ENCODE results near the gene CDKAL1.
A peak's percentile ranks its signal among the peaks of the same experiment; 100 is the strongest.

Gene CDKAL1

GRCh38 chr6:21151530-21151929 lies 617.3 kb downstream of the CDKAL1 start:
- Histone ChIP-seq H3K9me3 (ENCODE audit: control extremely low read depth in 1 of 5, control insufficient read depth in 4 of 5, insufficient read depth in 2 of 5, low read depth in 1 of 5, low read length in 4 of 5) (no peaks in the 10 kb centered on the region), H3K36me3 (ENCODE audit: control insufficient read depth in 4 of 4, insufficient read depth in 4 of 4, low read length in 3 of 4) (no peaks in the 10 kb centered on the region), H3K27me3 (replicated peaks in 2 of 5; ENCODE audit: control insufficient read depth in 4 of 5, insufficient read depth in 5 of 5, low read length in 4 of 5) (no peaks in the 10 kb centered on the region), H3K4me3 (ENCODE audit: control insufficient read depth in 1 of 7, extremely low read depth in 1 of 7, insufficient read depth in 4 of 7, low read depth in 2 of 7, low read length in 6 of 7) (no peak overlapping the region), H3K4me1 (ENCODE audit: control extremely low read depth in 1 of 4, control insufficient read depth in 4 of 4, insufficient read depth in 4 of 4, low read length in 3 of 4) (no peaks in the 10 kb centered on the region), H3K27ac (ENCODE audit: insufficient read depth in 1 of 2, low read depth in 1 of 2, low read length in 2 of 2, poor library complexity in 1 of 2, severe bottlenecking in 2 of 2) (no peak overlapping the region)
- ChIA-PET POLR2A (no interaction called here), CTCF (no interaction called here)
- no CpG with 5 or more reads among the region's 5 CpGs for WGBS (ENCODE audit: insufficient coverage)
- no peak for DNase-seq

GRCh38 chr6:21157186-21157929 lies 623.1 kb downstream of the CDKAL1 start:
- H3K36me3 ChIP-seq (ENCODE audit: control insufficient read depth in 4 of 4, insufficient read depth in 4 of 4, low read length in 3 of 4) = no peaks in the 10 kb centered on the region
- H3K4me3 ChIP-seq (ENCODE audit: control insufficient read depth in 1 of 7, extremely low read depth in 1 of 7, insufficient read depth in 4 of 7, low read depth in 2 of 7, low read length in 6 of 7) = no peak overlapping the region
- WGBS (ENCODE audit: insufficient coverage) = 94% methylated on average over 2 of the region's 4 CpGs
- H3K27me3 ChIP-seq (replicated peaks in 2 of 5; ENCODE audit: control insufficient read depth in 4 of 5, insufficient read depth in 5 of 5, low read length in 4 of 5) = no peaks in the 10 kb centered on the region
- H3K9me3 ChIP-seq (ENCODE audit: control extremely low read depth in 1 of 5, control insufficient read depth in 4 of 5, insufficient read depth in 2 of 5, low read depth in 1 of 5, low read length in 4 of 5) = no peaks in the 10 kb centered on the region
- POLR2A ChIA-PET = no interaction called here
- CTCF ChIA-PET = interaction anchor here (2.5 kb wide), 1 partner anchor 11 kb away, joined by 7 read pairs; no protein-coding TSS in a partner anchor
- no peak overlapping the region for H3K27ac ChIP-seq (ENCODE audit: insufficient read depth in 1 of 2, low read depth in 1 of 2, low read length in 2 of 2, poor library complexity in 1 of 2, severe bottlenecking in 2 of 2)
- peaks cover 0 to 7% (median 0%) of the 10 kb centered on the region in 4 experiments for H3K4me1 ChIP-seq (ENCODE audit: control extremely low read depth in 1 of 4, control insufficient read depth in 4 of 4, insufficient read depth in 4 of 4, low read length in 3 of 4)
- no peak for DNase-seq

GRCh38 chr6:21158149-21158548 lies 623.9 kb downstream of the CDKAL1 start:
- no peaks in the 10 kb centered on the region for H3K36me3 ChIP-seq (ENCODE audit: control insufficient read depth in 4 of 4, insufficient read depth in 4 of 4, low read length in 3 of 4)
- H3K9me3 ChIP-seq (ENCODE audit: control extremely low read depth in 1 of 5, control insufficient read depth in 4 of 5, insufficient read depth in 2 of 5, low read depth in 1 of 5, low read length in 4 of 5) = no peaks in the 10 kb centered on the region
- no peaks in the 10 kb centered on the region for H3K27me3 ChIP-seq (replicated peaks in 2 of 5; ENCODE audit: control insufficient read depth in 4 of 5, insufficient read depth in 5 of 5, low read length in 4 of 5)
- no peak overlapping the region for H3K4me3 ChIP-seq (ENCODE audit: control insufficient read depth in 1 of 7, extremely low read depth in 1 of 7, insufficient read depth in 4 of 7, low read depth in 2 of 7, low read length in 6 of 7)
- no peak overlapping the region for H3K27ac ChIP-seq (ENCODE audit: insufficient read depth in 1 of 2, low read depth in 1 of 2, low read length in 2 of 2, poor library complexity in 1 of 2, severe bottlenecking in 2 of 2)
- no peak for DNase-seq
- CTCF ChIA-PET = interaction anchor here (2.5 kb wide), 1 partner anchor 10 kb away, joined by 7 read pairs; no protein-coding TSS in a partner anchor
- peaks cover 0 to 7% (median 0%) of the 10 kb centered on the region in 4 experiments for H3K4me1 ChIP-seq (ENCODE audit: control extremely low read depth in 1 of 4, control insufficient read depth in 4 of 4, insufficient read depth in 4 of 4, low read length in 3 of 4)
- POLR2A ChIA-PET = no interaction called here
- WGBS (ENCODE audit: insufficient coverage) = no CpG with 5 or more reads among the region's 1 CpG

GRCh38 chr6:21158873-21159272 lies 624.6 kb downstream of the CDKAL1 start:
- no peak for DNase-seq
- no peaks in the 10 kb centered on the region for H3K9me3 ChIP-seq (ENCODE audit: control extremely low read depth in 1 of 5, control insufficient read depth in 4 of 5, insufficient read depth in 2 of 5, low read depth in 1 of 5, low read length in 4 of 5)
- no peaks in the 10 kb centered on the region for H3K36me3 ChIP-seq (ENCODE audit: control insufficient read depth in 4 of 4, insufficient read depth in 4 of 4, low read length in 3 of 4)
- ChIA-PET POLR2A (no interaction called here), CTCF (interaction anchor here (2.5 kb wide), 1 partner anchor 9 kb away, joined by 7 read pairs; no protein-coding TSS in a partner anchor)
- no CpG with 5 or more reads among the region's 1 CpG for WGBS (ENCODE audit: insufficient coverage)
- H3K4me3 ChIP-seq (ENCODE audit: control insufficient read depth in 1 of 7, extremely low read depth in 1 of 7, insufficient read depth in 4 of 7, low read depth in 2 of 7, low read length in 6 of 7) = no peak overlapping the region
- no peak overlapping the region for H3K27ac ChIP-seq (ENCODE audit: insufficient read depth in 1 of 2, low read depth in 1 of 2, low read length in 2 of 2, poor library complexity in 1 of 2, severe bottlenecking in 2 of 2)
- H3K4me1 ChIP-seq (ENCODE audit: control extremely low read depth in 1 of 4, control insufficient read depth in 4 of 4, insufficient read depth in 4 of 4, low read length in 3 of 4) = peaks cover 0 to 7% (median 0%) of the 10 kb centered on the region in 4 experiments
- no peaks in the 10 kb centered on the region for H3K27me3 ChIP-seq (replicated peaks in 2 of 5; ENCODE audit: control insufficient read depth in 4 of 5, insufficient read depth in 5 of 5, low read length in 4 of 5)

- no peak for DNase-seq
- H3K4me3 ChIP-seq (ENCODE audit: control insufficient read depth in 1 of 7, extremely low read depth in 1 of 7, insufficient read depth in 4 of 7, low read depth in 2 of 7, low read length in 6 of 7) = no peak overlapping the region
- H3K4me1 ChIP-seq (ENCODE audit: control extremely low read depth in 1 of 4, control insufficient read depth in 4 of 4, insufficient read depth in 4 of 4, low read length in 3 of 4) = peaks cover 0 to 7% (median 0%) of the 10 kb centered on the region in 4 experiments
- H3K36me3 ChIP-seq (ENCODE audit: control insufficient read depth in 4 of 4, insufficient read depth in 4 of 4, low read length in 3 of 4) = no peaks in the 10 kb centered on the region
- ChIA-PET CTCF (interaction anchor here (2.5 kb wide), 1 partner anchor 9 kb away, joined by 7 read pairs; no protein-coding TSS in a partner anchor), POLR2A (no interaction called here)
- H3K9me3 ChIP-seq (ENCODE audit: control extremely low read depth in 1 of 5, control insufficient read depth in 4 of 5, insufficient read depth in 2 of 5, low read depth in 1 of 5, low read length in 4 of 5) = no peaks in the 10 kb centered on the region
- H3K27me3 ChIP-seq (replicated peaks in 2 of 5; ENCODE audit: control insufficient read depth in 4 of 5, insufficient read depth in 5 of 5, low read length in 4 of 5) = no peaks in the 10 kb centered on the region
- WGBS (ENCODE audit: insufficient coverage) = no CpG with 5 or more reads among the region's 3 CpGs
- H3K27ac ChIP-seq (ENCODE audit: insufficient read depth in 1 of 2, low read depth in 1 of 2, low read length in 2 of 2, poor library complexity in 1 of 2, severe bottlenecking in 2 of 2) = no peak overlapping the region
These were observed 625.2 kb downstream of the CDKAL1 start for GRCh38 chr6:21159465-21159864.

- Histone ChIP-seq H3K36me3 (ENCODE audit: control insufficient read depth in 4 of 4, insufficient read depth in 4 of 4, low read length in 3 of 4) (no peaks in the 10 kb centered on the region), H3K4me1 (ENCODE audit: control extremely low read depth in 1 of 4, control insufficient read depth in 4 of 4, insufficient read depth in 4 of 4, low read length in 3 of 4) (peaks cover 0 to 19% (median 3%) of the 10 kb centered on the region in 4 experiments), H3K9me3 (ENCODE audit: control extremely low read depth in 1 of 5, control insufficient read depth in 4 of 5, insufficient read depth in 2 of 5, low read depth in 1 of 5, low read length in 4 of 5) (no peaks in the 10 kb centered on the region), H3K27ac (ENCODE audit: insufficient read depth in 1 of 2, low read depth in 1 of 2, low read length in 2 of 2, poor library complexity in 1 of 2, severe bottlenecking in 2 of 2) (no peak overlapping the region), H3K27me3 (replicated peaks in 2 of 5; ENCODE audit: control insufficient read depth in 4 of 5, insufficient read depth in 5 of 5, low read length in 4 of 5) (no peaks in the 10 kb centered on the region), H3K4me3 (ENCODE audit: control insufficient read depth in 1 of 7, extremely low read depth in 1 of 7, insufficient read depth in 4 of 7, low read depth in 2 of 7, low read length in 6 of 7) (no peak overlapping the region)
- ChIA-PET CTCF (no interaction called here), POLR2A (no interaction called here)
- DNase-seq = no peak
- WGBS (ENCODE audit: insufficient coverage) = 64% methylated on average over 4 of the region's 4 CpGs
These were observed 627.5 kb downstream of the CDKAL1 start for GRCh38 chr6:21161707-21162106.

GRCh38 chr6:21163110-21163837 lies 629.0 kb downstream of the CDKAL1 start:
- Histone ChIP-seq H3K36me3 (ENCODE audit: control insufficient read depth in 4 of 4, insufficient read depth in 4 of 4, low read length in 3 of 4) (no peaks in the 10 kb centered on the region), H3K27ac (ENCODE audit: insufficient read depth in 1 of 2, low read depth in 1 of 2, low read length in 2 of 2, poor library complexity in 1 of 2, severe bottlenecking in 2 of 2) (no peak overlapping the region), H3K4me3 (ENCODE audit: control insufficient read depth in 1 of 7, extremely low read depth in 1 of 7, insufficient read depth in 4 of 7, low read depth in 2 of 7, low read length in 6 of 7) (no peak overlapping the region), H3K4me1 (ENCODE audit: control extremely low read depth in 1 of 4, control insufficient read depth in 4 of 4, insufficient read depth in 4 of 4, low read length in 3 of 4) (peaks cover 0 to 19% (median 3%) of the 10 kb centered on the region in 4 experiments), H3K9me3 (ENCODE audit: control extremely low read depth in 1 of 5, control insufficient read depth in 4 of 5, insufficient read depth in 2 of 5, low read depth in 1 of 5, low read length in 4 of 5) (no peaks in the 10 kb centered on the region), H3K27me3 (replicated peaks in 2 of 5; ENCODE audit: control insufficient read depth in 4 of 5, insufficient read depth in 5 of 5, low read length in 4 of 5) (no peaks in the 10 kb centered on the region)
- 98% methylated on average over 8 of the region's 13 CpGs for WGBS (ENCODE audit: insufficient coverage)
- CTCF ChIA-PET = no interaction called here
- peak in 2 of 3 donors; percentile 21 to 32 for DNase-seq
- POLR2A ChIA-PET = interaction anchor here (0.5 kb wide), 1 partner anchor 24 kb away, joined by 3 read pairs; no protein-coding TSS in a partner anchor

Data from common myeloid progenitor, CD34-positive (primary cell).